Mesendoderm (in vitro differentiated cells): Measurements from ENCODE around the gene TMEM204.

Experiments
- DNase-seq: peaks from one replicate; pipeline ENCODE4 v3.0.0; 2013
- H2AK5ac ChIP-seq: 2 replicates; pipeline ENCODE4 v1.6.1; 2013; ENCODE audit warnings: low read length, inconsistent platforms
- H2BK120ac ChIP-seq: 2 replicates; pipeline ENCODE4 v1.6.1; 2013; ENCODE audit warnings: low read depth, mild to moderate bottlenecking, low read length, moderate library complexity, mixed read lengths
- H2BK15ac ChIP-seq: replicated peaks from 2 replicates; pipeline ENCODE4 v1.6.1; 2013; ENCODE audit warnings: low read depth, mild to moderate bottlenecking, moderate library complexity
- H2BK5ac ChIP-seq: 2 replicates; pipeline ENCODE4 v1.6.1; 2013; ENCODE audit warnings: low read length, inconsistent platforms
- H3K18ac ChIP-seq: 2 replicates; pipeline ENCODE4 v1.6.1; 2013; ENCODE audit warnings: mild to moderate bottlenecking, low read length, mixed read lengths
- H3K23ac ChIP-seq: one replicate; pipeline ENCODE4 v1.6.1; 2013; ENCODE audit warnings: low read length
- H3K27ac ChIP-seq: 2 replicates; pipeline ENCODE4 v1.5.1; 2013; ENCODE audit warnings: low read depth, mild to moderate bottlenecking, inconsistent platforms, low read length, moderate library complexity
- H3K27me3 ChIP-seq: 2 replicates; pipeline ENCODE4 v1.6.1; 2013; ENCODE audit warnings: low read length, control low read depth, mild to moderate bottlenecking, inconsistent platforms; ENCODE audit not compliant: insufficient read depth, poor library complexity
- H3K36me3 ChIP-seq: 2 replicates; pipeline ENCODE4 v1.6.1; 2013; ENCODE audit warnings: low read length, inconsistent platforms; ENCODE audit not compliant: control insufficient read depth, insufficient read depth
- H3K4ac ChIP-seq: one replicate; pipeline ENCODE4 v1.6.1; 2013; ENCODE audit warnings: low read depth, mild to moderate bottlenecking, low read length, moderate library complexity
- H3K4me1 ChIP-seq: 2 replicates; pipeline ENCODE4 v1.6.1; 2013; ENCODE audit warnings: low read depth, low read length, inconsistent platforms; ENCODE audit not compliant: control insufficient read depth
- H3K4me2 ChIP-seq: 2 replicates; pipeline ENCODE4 v1.6.1; 2013; ENCODE audit warnings: low read length
- H3K4me3 ChIP-seq: 2 replicates; pipeline ENCODE4 v1.5.1; 2013; ENCODE audit warnings: mild to moderate bottlenecking, low read length
- H3K56ac ChIP-seq: one replicate; pipeline ENCODE4 v1.6.1; 2013; ENCODE audit warnings: low read length
- H3K79me1 ChIP-seq: 2 replicates; pipeline ENCODE4 v1.6.1; 2013; ENCODE audit warnings: low read length, inconsistent platforms
- H3K79me2 ChIP-seq: 2 replicates; pipeline ENCODE4 v1.6.1; 2013; ENCODE audit warnings: mild to moderate bottlenecking, low read length; ENCODE audit not compliant: control insufficient read depth, insufficient read depth
- H3K9ac ChIP-seq: 2 replicates; pipeline ENCODE4 v1.6.1; 2013; ENCODE audit warnings: low read length, inconsistent platforms
- H4K5ac ChIP-seq: one replicate; pipeline ENCODE4 v1.6.1; 2013; ENCODE audit warnings: low read length
- H4K8ac ChIP-seq: one replicate; pipeline ENCODE4 v1.6.1; 2013; ENCODE audit warnings: low read depth, mild to moderate bottlenecking, control low read depth, low read length, moderate library complexity
- WGBS: extraction: QIAGEN DNeasy Blood & Tissue Kit; methylation state at CpG from one replicate; pipeline ENCODE4 v1.1.7; 2013; ENCODE audit warnings: low lambda C conversion rate, missing lambda C conversion rate; ENCODE audit not compliant: insufficient coverage; ENCODE audit errors: extremely low coverage; 5-methylcytosine and 5-hydroxymethylcytosine counted together

The TMEM204 gene

GRCh38 chr16:1493746-1494094 lies 39.7 kb upstream of the TMEM204 start:
- Histone ChIP-seq H3K27me3 (no peaks in the 10 kb centered on the region), H3K56ac (peak overlapping the region; percentile 90), H3K27ac (no peak overlapping the region), H3K36me3 (no peaks in the 10 kb centered on the region), H2BK15ac (no peak overlapping the region), H2BK5ac (no peak overlapping the region), H3K79me2 (peaks cover 9% of the 10 kb centered on the region), H3K4me1 (no peaks in the 10 kb centered on the region), H4K5ac (no peak overlapping the region), H3K4ac (peak overlapping the region; percentile 44), H2AK5ac (no peak overlapping the region), H3K4me2 (peak overlapping the region; percentile 69), H3K9ac (peak overlapping the region; percentile 88), H3K4me3 (peak overlapping the region; percentile 75), H3K23ac (no peak overlapping the region), H2BK120ac (no peak overlapping the region), H3K79me1 (peaks cover 5% of the 10 kb centered on the region), H3K18ac (peak overlapping the region; percentile 69), H4K8ac (no peak overlapping the region)
- no CpG with 5 or more reads among the region's 30 CpGs for WGBS
- peak; percentile 21 for DNase-seq

GRCh38 chr16:1494129-1494640 lies 39.3 kb upstream of the TMEM204 start:
- no peak overlapping the region for H2BK120ac ChIP-seq
- H2AK5ac ChIP-seq: no peak overlapping the region
- peaks cover 9% of the 10 kb centered on the region for H3K79me2 ChIP-seq
- H3K4me2 ChIP-seq: peak overlapping the region; percentile 69
- H3K36me3 ChIP-seq: no peaks in the 10 kb centered on the region
- H3K18ac ChIP-seq: no peak overlapping the region
- peak overlapping the region; percentile 88 for H3K9ac ChIP-seq
- no peak overlapping the region for H3K23ac ChIP-seq
- peak overlapping the region; percentile 90 for H3K56ac ChIP-seq
- H3K27me3 ChIP-seq: no peaks in the 10 kb centered on the region
- no peak overlapping the region for H3K27ac ChIP-seq
- no CpG with 5 or more reads among the region's 25 CpGs for WGBS
- H3K4me1 ChIP-seq: no peaks in the 10 kb centered on the region
- DNase-seq: peak; percentile 63
- H3K79me1 ChIP-seq: peaks cover 5% of the 10 kb centered on the region
- no peak overlapping the region for H3K4me3 ChIP-seq
- H2BK5ac ChIP-seq: no peak overlapping the region
- no peak overlapping the region for H4K5ac ChIP-seq
- no peak overlapping the region for H2BK15ac ChIP-seq
- no peak overlapping the region for H3K4ac ChIP-seq
- H4K8ac ChIP-seq: no peak overlapping the region

GRCh38 chr16:1494711-1495110 lies 38.8 kb upstream of the TMEM204 start:
- no peaks in the 10 kb centered on the region for H3K36me3 ChIP-seq
- no peak overlapping the region for H2BK5ac ChIP-seq
- no peaks in the 10 kb centered on the region for H3K27me3 ChIP-seq
- peaks cover 9% of the 10 kb centered on the region for H3K79me2 ChIP-seq
- peaks cover 5% of the 10 kb centered on the region for H3K79me1 ChIP-seq
- H3K9ac ChIP-seq: no peak overlapping the region
- no peak overlapping the region for H3K4ac ChIP-seq
- H2BK15ac ChIP-seq: no peak overlapping the region
- H3K56ac ChIP-seq: no peak overlapping the region
- no peak overlapping the region for H4K5ac ChIP-seq
- no CpG with 5 or more reads among the region's 13 CpGs for WGBS
- no peak overlapping the region for H3K27ac ChIP-seq
- H3K23ac ChIP-seq: no peak overlapping the region
- no peaks in the 10 kb centered on the region for H3K4me1 ChIP-seq
- no peak overlapping the region for H4K8ac ChIP-seq
- H3K4me2 ChIP-seq: no peak overlapping the region
- no peak overlapping the region for H2AK5ac ChIP-seq
- H3K4me3 ChIP-seq: no peak overlapping the region
- H2BK120ac ChIP-seq: no peak overlapping the region
- DNase-seq: no peak
- H3K18ac ChIP-seq: no peak overlapping the region

- Histone ChIP-seq H3K79me2 (peaks cover 9% of the 10 kb centered on the region), H4K8ac (no peak overlapping the region), H3K36me3 (no peaks in the 10 kb centered on the region), H3K18ac (no peak overlapping the region), H3K4me3 (no peak overlapping the region), H2BK120ac (no peak overlapping the region), H3K56ac (no peak overlapping the region), H2AK5ac (no peak overlapping the region), H3K4me1 (no peaks in the 10 kb centered on the region), H4K5ac (no peak overlapping the region), H3K9ac (no peak overlapping the region), H3K79me1 (peaks cover 5% of the 10 kb centered on the region), H3K4me2 (no peak overlapping the region), H2BK15ac (no peak overlapping the region), H2BK5ac (no peak overlapping the region), H3K4ac (no peak overlapping the region), H3K27me3 (no peaks in the 10 kb centered on the region), H3K27ac (no peak overlapping the region), H3K23ac (no peak overlapping the region)
- WGBS: no CpG with 5 or more reads among the region's 39 CpGs
- no peak for DNase-seq
Observed at GRCh38 chr16:1495211-1495888, 38.1 kb upstream of the TMEM204 start.

- H3K4me3 ChIP-seq: no peak overlapping the region
- no peak for DNase-seq
- peaks cover 5% of the 10 kb centered on the region for H3K79me1 ChIP-seq
- WGBS: no CpG with 5 or more reads among the region's 25 CpGs
- H4K8ac ChIP-seq: no peak overlapping the region
- H3K27me3 ChIP-seq: no peaks in the 10 kb centered on the region
- H3K27ac ChIP-seq: no peak overlapping the region
- no peak overlapping the region for H2AK5ac ChIP-seq
- no peak overlapping the region for H3K56ac ChIP-seq
- no peak overlapping the region for H3K23ac ChIP-seq
- H2BK120ac ChIP-seq: no peak overlapping the region
- no peaks in the 10 kb centered on the region for H3K36me3 ChIP-seq
- H3K9ac ChIP-seq: no peak overlapping the region
- H2BK5ac ChIP-seq: no peak overlapping the region
- H3K79me2 ChIP-seq: peaks cover 9% of the 10 kb centered on the region
- no peak overlapping the region for H3K18ac ChIP-seq
- no peak overlapping the region for H3K4me2 ChIP-seq
- H4K5ac ChIP-seq: no peak overlapping the region
- H3K4me1 ChIP-seq: no peaks in the 10 kb centered on the region
- H2BK15ac ChIP-seq: no peak overlapping the region
- no peak overlapping the region for H3K4ac ChIP-seq
Observed at GRCh38 chr16:1495889-1496262, 37.6 kb upstream of the TMEM204 start.

- Histone ChIP-seq H3K4me2 (no peak overlapping the region), H3K4me1 (no peaks in the 10 kb centered on the region), H3K79me1 (peaks cover 5% of the 10 kb centered on the region), H2BK5ac (no peak overlapping the region), H3K79me2 (peaks cover 9% of the 10 kb centered on the region), H3K18ac (no peak overlapping the region), H3K23ac (no peak overlapping the region), H3K4me3 (no peak overlapping the region), H2AK5ac (no peak overlapping the region), H3K27ac (no peak overlapping the region), H3K27me3 (no peaks in the 10 kb centered on the region), H3K4ac (no peak overlapping the region), H3K9ac (no peak overlapping the region), H4K5ac (no peak overlapping the region), H2BK15ac (no peak overlapping the region), H2BK120ac (no peak overlapping the region), H4K8ac (no peak overlapping the region), H3K56ac (no peak overlapping the region), H3K36me3 (no peaks in the 10 kb centered on the region)
- no CpG with 5 or more reads among the region's 25 CpGs for WGBS
- DNase-seq: no peak
Observed at GRCh38 chr16:1496464-1496863, 37.0 kb upstream of the TMEM204 start.
